GM12875 (cell line): Measurements from ENCODE around the gene USP22.

Source experiments
- H3K4me3 ChIP-seq: one replicate; pipeline ENCODE4 v1.5.1; 2011; ENCODE audit warnings: low read depth, low read length, control low read depth
- CTCF ChIP-seq: IDR thresholded peaks from 2 replicates; pipeline ENCODE4 v1.5.1; 2011; ENCODE audit warnings: low read depth, mild to moderate bottlenecking, control low read depth, inconsistent platforms, low read length, moderate library complexity, borderline replicate concordance; ENCODE audit not compliant: insufficient read depth

The USP22 gene

GRCh38 chr17:20975566-20975965 lies 67.2 kb downstream of the USP22 start:
- no peak for TF ChIP-seq CTCF
- H3K4me3 ChIP-seq: no peak overlapping the region

GRCh38 chr17:20970329-20970728 lies 72.5 kb downstream of the USP22 start:
- no peak overlapping the region for H3K4me3 ChIP-seq
- TF ChIP-seq CTCF: no peak

GRCh38 chr17:20968913-20969616 lies 73.7 kb downstream of the USP22 start:
- no peak for TF ChIP-seq CTCF
- no peak overlapping the region for H3K4me3 ChIP-seq

- no peak for TF ChIP-seq CTCF
Observed at GRCh38 chr17:20967776-20968175, 75.0 kb downstream of the USP22 start.

GRCh38 chr17:20966870-20967269 lies 75.9 kb downstream of the USP22 start:
- TF ChIP-seq CTCF: no peak

More at GRCh38 chr17:20967776-20968175, 75.0 kb downstream of the USP22 start:
- H3K4me3 ChIP-seq: no peak overlapping the region

GRCh38 chr17:20965492-20965891 lies 77.3 kb downstream of the USP22 start:
- H3K4me3 ChIP-seq: no peak overlapping the region
- no peak for TF ChIP-seq CTCF

More at GRCh38 chr17:20966870-20967269, 75.9 kb downstream of the USP22 start:
- H3K4me3 ChIP-seq: no peak overlapping the region

- no peak for TF ChIP-seq CTCF
- no peak overlapping the region for H3K4me3 ChIP-seq
Observed at GRCh38 chr17:20961586-20961985, 81.2 kb downstream of the USP22 start.
